MM.1S (cell line): ENCODE measurements around the gene NHP2.
"Not testable (repeated sequence)": the region's sequence is repeated elsewhere in the genome, so short reads cannot be mapped to it uniquely, and the experiment has no call there.

Source experiments
- DNase-seq: peaks from one replicate; pipeline ENCODE4 v3.0.0-alpha.2; 2015
- H2AFZ ChIP-seq: fragments of 300-600 bp; sonication (generic); 2 replicates; pipeline ENCODE4 v1.6.0; 2016; ENCODE audit warnings: antibody characterized with exemption, low read length
- H3F3A ChIP-seq: fragments of 300-600 bp; sonication (generic); 2 replicates; pipeline ENCODE4 v1.6.1; 2016; ENCODE audit warnings: mild to moderate bottlenecking, antibody characterized with exemption, low read length, moderate library complexity, mixed read lengths; ENCODE audit not compliant: insufficient read depth
- H3K27ac ChIP-seq: fragments of 300-600 bp; sonication (generic); 2 replicates; pipeline ENCODE4 v1.5.1; 2016; ENCODE audit warnings: mild to moderate bottlenecking, low read length
- H3K27me3 ChIP-seq: fragments of 300-600 bp; sonication (generic); replicated peaks from 2 replicates; pipeline ENCODE4 v1.6.0; 2016; ENCODE audit warnings: low read length; ENCODE audit not compliant: insufficient read depth
- H3K36me3 ChIP-seq: fragments of 300-600 bp; sonication (generic); replicated peaks from 2 replicates; pipeline ENCODE4 v1.6.1; 2016; ENCODE audit warnings: mild to moderate bottlenecking, low read length, mixed read lengths; ENCODE audit not compliant: insufficient read depth
- H3K4me1 ChIP-seq: fragments of 300-600 bp; sonication (generic); 2 replicates; pipeline ENCODE4 v1.6.1; 2016; ENCODE audit warnings: low read length, mixed read lengths
- H3K4me2 ChIP-seq: fragments of 300-600 bp; sonication (generic); 2 replicates; pipeline ENCODE4 v1.6.0; 2016; ENCODE audit warnings: low read depth, low read length
- H3K4me3 ChIP-seq: fragments of 300-600 bp; sonication (generic); 2 replicates; pipeline ENCODE4 v1.5.1; 2016; ENCODE audit warnings: low read length, mixed read lengths
- H3K79me2 ChIP-seq: fragments of 300-600 bp; sonication (generic); 2 replicates; pipeline ENCODE4 v1.6.1; 2016; ENCODE audit warnings: mixed run types, low read length, mixed read lengths
- H3K9ac ChIP-seq: fragments of 300-600 bp; sonication (generic); 2 replicates; pipeline ENCODE4 v1.6.1; 2016; ENCODE audit warnings: low read length, mixed read lengths
- H3K9me2 ChIP-seq: fragments of 300-600 bp; sonication (generic); replicated peaks from 2 replicates; pipeline ENCODE4 v1.6.1; 2016; ENCODE audit warnings: mild to moderate bottlenecking, low read length, mixed read lengths; ENCODE audit not compliant: insufficient read depth
- H3K9me3 ChIP-seq: fragments of 300-600 bp; sonication (generic); replicated peaks from 2 replicates; pipeline ENCODE4 v1.6.1; 2016; ENCODE audit warnings: mild to moderate bottlenecking, low read length, mixed read lengths; ENCODE audit not compliant: insufficient read depth
- H4K20me1 ChIP-seq: fragments of 300-600 bp; sonication (generic); 2 replicates; pipeline ENCODE4 v1.6.1; 2016; ENCODE audit warnings: mild to moderate bottlenecking, low read length, moderate library complexity, mixed read lengths; ENCODE audit not compliant: insufficient read depth
- CTCF ChIP-seq: fragments of 300-600 bp; sonication (generic); IDR thresholded peaks from 2 replicates; pipeline ENCODE4 v1.5.1; 2016; ENCODE audit warnings: antibody characterized with exemption, low read length, mixed read lengths
- EZH2 ChIP-seq: fragments of 300-600 bp; sonication (generic); optimal IDR thresholded peaks from 2 replicates; pipeline ENCODE3; 2017; ENCODE audit warnings: low read depth, mild to moderate bottlenecking, antibody characterized with exemption, low read length, mixed read lengths
- EZH2phosphoT487 ChIP-seq: fragments of 300-600 bp; sonication (generic); IDR thresholded peaks from 2 replicates; pipeline ENCODE4 v1.6.1; 2018; ENCODE audit warnings: antibody characterized with exemption, low read length

The NHP2 gene

GRCh38 chr5:178131446-178131996 lies 22.2 kb downstream of the NHP2 start:
- no peaks in the 10 kb centered on the region for H3K9me2 ChIP-seq
- H3K27ac ChIP-seq = peak overlapping the region; percentile 75; the same call in 1 of the 2 replicates
- H3K27me3 ChIP-seq = no peaks in the 10 kb centered on the region
- H2AFZ ChIP-seq = peak overlapping the region; percentile 72; the same call in 1 of the 2 replicates
- no peak for TF ChIP-seq EZH2phosphoT487
- no peak for TF ChIP-seq CTCF
- TF ChIP-seq EZH2 = no peak
- peaks cover 45% of the 10 kb centered on the region for H3K79me2 ChIP-seq
- H3K9ac ChIP-seq = peak overlapping the region; percentile 93
- no peaks in the 10 kb centered on the region for H4K20me1 ChIP-seq
- H3K4me2 ChIP-seq = peak overlapping the region; percentile 79
- H3F3A ChIP-seq = no peaks in the 10 kb centered on the region
- peak overlapping the region; percentile 90 for H3K4me3 ChIP-seq
- DNase-seq = no peak
- H3K4me1 ChIP-seq = no peaks in the 10 kb centered on the region
- H3K36me3 ChIP-seq = no peaks in the 10 kb centered on the region
- no peaks in the 10 kb centered on the region for H3K9me3 ChIP-seq

- H3K36me3 ChIP-seq = no peaks in the 10 kb centered on the region
- H3K27ac ChIP-seq = peak within 1 kb of the TSS; percentile 75; the same call in 1 of the 2 replicates
- peak within 1 kb of the TSS; percentile 82 for H3K4me2 ChIP-seq
- peak within 1 kb of the TSS; percentile 93 for H3K9ac ChIP-seq
- peak; percentile 91 for DNase-seq
- no peak for TF ChIP-seq EZH2
- no peak for TF ChIP-seq EZH2phosphoT487
- no peak for TF ChIP-seq CTCF
- peak within 1 kb of the TSS; percentile 90 for H3K4me3 ChIP-seq
- no peaks in the 10 kb centered on the region for H3K9me3 ChIP-seq
- H3K79me2 ChIP-seq = peaks cover 38% of the 10 kb centered on the region
- H3K9me2 ChIP-seq = no peaks in the 10 kb centered on the region
- H3K27me3 ChIP-seq = no peaks in the 10 kb centered on the region
- H2AFZ ChIP-seq = peak within 1 kb of the TSS; percentile 90
- no peaks in the 10 kb centered on the region for H4K20me1 ChIP-seq
- no peaks in the 10 kb centered on the region for H3F3A ChIP-seq
- no peaks in the 10 kb centered on the region for H3K4me1 ChIP-seq
Measured at GRCh38 chr5:178130576-178131445, 22.9 kb downstream of the NHP2 start, which contains the start of gene RMND5B. RMND5B (plus strand) TSS chr5:178131014; CDS start chr5:178138120, 7,106 bp downstream.

- H3K36me3 ChIP-seq, DNase-seq, H3K9me2 ChIP-seq, H3K4me1 ChIP-seq, H4K20me1 ChIP-seq, H3K27me3 ChIP-seq, H3F3A ChIP-seq, H3K9me3 ChIP-seq: not testable (repeated sequence)
- H3K79me2 ChIP-seq = peaks cover 32% of the 10 kb centered on the region
- H3K9ac ChIP-seq = peak overlapping the region; percentile 87
- peak overlapping the region; percentile 75; the same call in 1 of the 2 replicates for H3K27ac ChIP-seq
- H2AFZ ChIP-seq = peak overlapping the region; percentile 90
- peak overlapping the region; percentile 82 for H3K4me2 ChIP-seq
- peak overlapping the region; percentile 90 for H3K4me3 ChIP-seq
Measured at GRCh38 chr5:178130234-178130575, 23.5 kb downstream of the NHP2 start.

- Histone ChIP-seq H3K9me3 (no peaks in the 10 kb centered on the region), H3K9ac (no peak overlapping the region), H4K20me1 (no peaks in the 10 kb centered on the region), H2AFZ (no peak overlapping the region), H3K36me3 (no peaks in the 10 kb centered on the region), H3K4me3 (no peak overlapping the region), H3F3A (no peaks in the 10 kb centered on the region), H3K79me2 (peaks cover 27% of the 10 kb centered on the region), H3K4me1 (no peaks in the 10 kb centered on the region), H3K27ac (no peak overlapping the region), H3K27me3 (no peaks in the 10 kb centered on the region), H3K4me2 (no peak overlapping the region), H3K9me2 (no peaks in the 10 kb centered on the region)
- TF ChIP-seq CTCF (no peak), EZH2 (no peak), EZH2phosphoT487 (no peak)
- DNase-seq = no peak
Measured at GRCh38 chr5:178129296-178129695, 24.4 kb downstream of the NHP2 start.

- not testable (repeated sequence) for H3K4me2 ChIP-seq, DNase-seq, H3K27me3 ChIP-seq, H3F3A ChIP-seq, H3K9me3 ChIP-seq, H3K4me1 ChIP-seq, H3K9me2 ChIP-seq, H3K4me3 ChIP-seq, H4K20me1 ChIP-seq, H2AFZ ChIP-seq, H3K36me3 ChIP-seq, H3K9ac ChIP-seq, H3K27ac ChIP-seq
- H3K79me2 ChIP-seq = peaks cover 17% of the 10 kb centered on the region
Measured at GRCh38 chr5:178127300-178128009, 26.2 kb downstream of the NHP2 start.
